K562 (cell line): ENCODE results near the gene KIF5C.

Experiments
- CBFB ChIP-seq: sonication (generic); formaldehyde crosslinking; IDR thresholded peaks from 2 replicates; pipeline ENCODE4 v1.4.0; 2020; ENCODE audit warnings: mild to moderate bottlenecking, missing genetic modification reagents
- CTCF ChIP-seq, 3 experiments: IDR thresholded peaks in 2 of 3; conservative IDR thresholded peaks in 1 of 3; 2 replicates each; pipeline ENCODE4 v1.5.1; 2011 to 2012; ENCODE audit warnings: low read length in 3 of 3, mild to moderate bottlenecking in 3 of 3, control low read depth in 2 of 3, improper control_type of control experiment in 1 of 3, inconsistent platforms in 1 of 3, low read depth in 1 of 3, mixed read lengths in 1 of 3, moderate library complexity in 1 of 3; ENCODE audit not compliant: insufficient read depth in 2 of 3
- MAZ ChIP-seq, 2 experiments: fragments of 450-650 bp in 1 of 2; sonication (generic) in 1 of 2; formaldehyde crosslinking; IDR thresholded peaks in 1 of 2; conservative IDR thresholded peaks in 1 of 2; 2 replicates each; pipeline versions ENCODE4 v1.4.0 to v1.5.0; 2020; ENCODE audit warnings: mild to moderate bottlenecking in 1 of 2, missing genetic modification reagents in 1 of 2
- NFE2 ChIP-seq: IDR thresholded peaks from 2 replicates; pipeline ENCODE4 v1.6.1; 2014; ENCODE audit warnings: antibody characterized with exemption, low read depth
- POLR2AphosphoS2 ChIP-seq: IDR thresholded peaks from 2 replicates; pipeline ENCODE4 v1.6.1; 2012; ENCODE audit warnings: low read length, improper control_type of control experiment
- POLR2G ChIP-seq: fragments of 200-400 bp; formaldehyde crosslinking; IDR thresholded peaks from 2 replicates; pipeline ENCODE4 v1.6.1; 2017; ENCODE audit warnings: low read depth, mild to moderate bottlenecking, antibody characterized with exemption, low read length, moderate library complexity
- SPI1 ChIP-seq: IDR thresholded peaks from 2 replicates; pipeline ENCODE4 v1.6.1; 2011; ENCODE audit warnings: low read depth, low read length, control low read depth, borderline replicate concordance
- TF ChIP-seq, protein P1 (sequence below): fragments of 450-650 bp; IDR thresholded peaks from 2 replicates; pipeline ENCODE4 v1.7.1; 2018; ENCODE audit warnings: mild to moderate bottlenecking, low read depth; ENCODE audit not compliant: partially characterized antibody
- TF ChIP-seq, protein P2 (sequence below): fragments of 450-650 bp; IDR thresholded peaks from 2 replicates; pipeline ENCODE4 v1.6.1; 2014; ENCODE audit warnings: low read depth, mild to moderate bottlenecking, moderate library complexity, borderline replicate concordance
- TF ChIP-seq, protein P3 (sequence below): sonication (generic); formaldehyde crosslinking; IDR thresholded peaks from 2 replicates; pipeline ENCODE4 v1.8.0; 2022; ENCODE audit warnings: mild to moderate bottlenecking, missing genetic modification reagents
- TF ChIP-seq, protein P4 (sequence below): sonication (generic); formaldehyde crosslinking; IDR thresholded peaks from 2 replicates; pipeline ENCODE4 v1.5.0; 2020; ENCODE audit warnings: missing genetic modification reagents

DNA sequence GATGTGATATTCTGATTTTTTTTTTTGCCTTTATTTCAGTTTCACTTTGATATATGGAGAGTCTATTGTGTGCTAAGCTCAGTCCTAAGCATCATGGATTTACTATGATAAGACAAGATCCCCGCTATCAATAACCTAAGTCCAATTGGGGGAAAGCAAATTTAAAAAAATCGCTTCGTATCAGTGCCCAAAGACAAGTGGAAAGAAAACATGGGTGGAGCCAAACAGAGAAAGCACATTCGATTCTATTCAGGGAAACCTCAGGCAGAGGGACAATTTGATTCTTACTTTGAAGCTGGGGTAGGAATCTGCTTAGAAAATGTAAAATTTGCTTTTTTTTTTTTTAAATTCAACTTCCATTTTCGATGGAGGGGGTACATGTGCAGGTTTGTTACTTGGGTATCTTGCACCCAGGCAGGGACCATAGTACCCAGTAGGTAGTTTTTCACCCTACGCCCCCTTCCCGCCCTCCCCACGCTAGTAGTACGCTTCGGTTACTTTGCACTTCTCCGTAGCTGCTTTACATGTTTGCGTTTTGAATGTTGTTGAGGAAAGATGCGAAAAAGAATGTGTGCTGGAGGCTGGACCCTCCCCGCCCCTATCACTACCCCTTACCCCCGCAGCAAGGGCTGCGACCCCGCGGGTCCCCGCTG is 12.4 kb downstream of the KIF5C start:
- TF ChIP-seq POLR2AphosphoS2, result no peak
- TF ChIP-seq, protein P1, sequence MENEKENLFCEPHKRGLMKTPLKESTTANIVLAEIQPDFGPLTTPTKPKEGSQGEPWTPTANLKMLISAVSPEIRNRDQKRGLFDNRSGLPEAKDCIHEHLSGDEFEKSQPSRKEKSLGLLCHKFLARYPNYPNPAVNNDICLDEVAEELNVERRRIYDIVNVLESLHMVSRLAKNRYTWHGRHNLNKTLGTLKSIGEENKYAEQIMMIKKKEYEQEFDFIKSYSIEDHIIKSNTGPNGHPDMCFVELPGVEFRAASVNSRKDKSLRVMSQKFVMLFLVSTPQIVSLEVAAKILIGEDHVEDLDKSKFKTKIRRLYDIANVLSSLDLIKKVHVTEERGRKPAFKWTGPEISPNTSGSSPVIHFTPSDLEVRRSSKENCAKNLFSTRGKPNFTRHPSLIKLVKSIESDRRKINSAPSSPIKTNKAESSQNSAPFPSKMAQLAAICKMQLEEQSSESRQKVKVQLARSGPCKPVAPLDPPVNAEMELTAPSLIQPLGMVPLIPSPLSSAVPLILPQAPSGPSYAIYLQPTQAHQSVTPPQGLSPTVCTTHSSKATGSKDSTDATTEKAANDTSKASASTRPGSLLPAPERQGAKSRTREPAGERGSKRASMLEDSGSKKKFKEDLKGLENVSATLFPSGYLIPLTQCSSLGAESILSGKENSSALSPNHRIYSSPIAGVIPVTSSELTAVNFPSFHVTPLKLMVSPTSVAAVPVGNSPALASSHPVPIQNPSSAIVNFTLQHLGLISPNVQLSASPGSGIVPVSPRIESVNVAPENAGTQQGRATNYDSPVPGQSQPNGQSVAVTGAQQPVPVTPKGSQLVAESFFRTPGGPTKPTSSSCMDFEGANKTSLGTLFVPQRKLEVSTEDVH, result no peak
- TF ChIP-seq CTCF (IDR thresholded peaks at IDR 0.05 in 2 of 3, conservative IDR thresholded peaks at IDR 0.05 in 1 of 3; ENCODE audit: insufficient read depth in 2 of 3, low read depth in 1 of 3, low read length in 3 of 3), result no peak
- TF ChIP-seq NFE2, result no peak
- TF ChIP-seq SPI1, result no peak
- no peak for TF ChIP-seq POLR2G
- TF ChIP-seq MAZ (CRISPR knock-in tag; conservative IDR thresholded peaks at IDR 0.05 in 1 of 2, IDR thresholded peaks at IDR 0.05 in 1 of 2), result no peak
- TF ChIP-seq, protein P2, sequence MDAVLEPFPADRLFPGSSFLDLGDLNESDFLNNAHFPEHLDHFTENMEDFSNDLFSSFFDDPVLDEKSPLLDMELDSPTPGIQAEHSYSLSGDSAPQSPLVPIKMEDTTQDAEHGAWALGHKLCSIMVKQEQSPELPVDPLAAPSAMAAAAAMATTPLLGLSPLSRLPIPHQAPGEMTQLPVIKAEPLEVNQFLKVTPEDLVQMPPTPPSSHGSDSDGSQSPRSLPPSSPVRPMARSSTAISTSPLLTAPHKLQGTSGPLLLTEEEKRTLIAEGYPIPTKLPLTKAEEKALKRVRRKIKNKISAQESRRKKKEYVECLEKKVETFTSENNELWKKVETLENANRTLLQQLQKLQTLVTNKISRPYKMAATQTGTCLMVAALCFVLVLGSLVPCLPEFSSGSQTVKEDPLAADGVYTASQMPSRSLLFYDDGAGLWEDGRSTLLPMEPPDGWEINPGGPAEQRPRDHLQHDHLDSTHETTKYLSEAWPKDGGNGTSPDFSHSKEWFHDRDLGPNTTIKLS, result no peak
- TF ChIP-seq, protein P3, sequence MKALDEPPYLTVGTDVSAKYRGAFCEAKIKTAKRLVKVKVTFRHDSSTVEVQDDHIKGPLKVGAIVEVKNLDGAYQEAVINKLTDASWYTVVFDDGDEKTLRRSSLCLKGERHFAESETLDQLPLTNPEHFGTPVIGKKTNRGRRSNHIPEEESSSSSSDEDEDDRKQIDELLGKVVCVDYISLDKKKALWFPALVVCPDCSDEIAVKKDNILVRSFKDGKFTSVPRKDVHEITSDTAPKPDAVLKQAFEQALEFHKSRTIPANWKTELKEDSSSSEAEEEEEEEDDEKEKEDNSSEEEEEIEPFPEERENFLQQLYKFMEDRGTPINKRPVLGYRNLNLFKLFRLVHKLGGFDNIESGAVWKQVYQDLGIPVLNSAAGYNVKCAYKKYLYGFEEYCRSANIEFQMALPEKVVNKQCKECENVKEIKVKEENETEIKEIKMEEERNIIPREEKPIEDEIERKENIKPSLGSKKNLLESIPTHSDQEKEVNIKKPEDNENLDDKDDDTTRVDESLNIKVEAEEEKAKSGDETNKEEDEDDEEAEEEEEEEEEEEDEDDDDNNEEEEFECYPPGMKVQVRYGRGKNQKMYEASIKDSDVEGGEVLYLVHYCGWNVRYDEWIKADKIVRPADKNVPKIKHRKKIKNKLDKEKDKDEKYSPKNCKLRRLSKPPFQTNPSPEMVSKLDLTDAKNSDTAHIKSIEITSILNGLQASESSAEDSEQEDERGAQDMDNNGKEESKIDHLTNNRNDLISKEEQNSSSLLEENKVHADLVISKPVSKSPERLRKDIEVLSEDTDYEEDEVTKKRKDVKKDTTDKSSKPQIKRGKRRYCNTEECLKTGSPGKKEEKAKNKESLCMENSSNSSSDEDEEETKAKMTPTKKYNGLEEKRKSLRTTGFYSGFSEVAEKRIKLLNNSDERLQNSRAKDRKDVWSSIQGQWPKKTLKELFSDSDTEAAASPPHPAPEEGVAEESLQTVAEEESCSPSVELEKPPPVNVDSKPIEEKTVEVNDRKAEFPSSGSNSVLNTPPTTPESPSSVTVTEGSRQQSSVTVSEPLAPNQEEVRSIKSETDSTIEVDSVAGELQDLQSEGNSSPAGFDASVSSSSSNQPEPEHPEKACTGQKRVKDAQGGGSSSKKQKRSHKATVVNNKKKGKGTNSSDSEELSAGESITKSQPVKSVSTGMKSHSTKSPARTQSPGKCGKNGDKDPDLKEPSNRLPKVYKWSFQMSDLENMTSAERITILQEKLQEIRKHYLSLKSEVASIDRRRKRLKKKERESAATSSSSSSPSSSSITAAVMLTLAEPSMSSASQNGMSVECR (CRISPR knock-in tag), result no peak
- TF ChIP-seq CBFB (CRISPR knock-in tag), result no peak
- TF ChIP-seq, protein P4, sequence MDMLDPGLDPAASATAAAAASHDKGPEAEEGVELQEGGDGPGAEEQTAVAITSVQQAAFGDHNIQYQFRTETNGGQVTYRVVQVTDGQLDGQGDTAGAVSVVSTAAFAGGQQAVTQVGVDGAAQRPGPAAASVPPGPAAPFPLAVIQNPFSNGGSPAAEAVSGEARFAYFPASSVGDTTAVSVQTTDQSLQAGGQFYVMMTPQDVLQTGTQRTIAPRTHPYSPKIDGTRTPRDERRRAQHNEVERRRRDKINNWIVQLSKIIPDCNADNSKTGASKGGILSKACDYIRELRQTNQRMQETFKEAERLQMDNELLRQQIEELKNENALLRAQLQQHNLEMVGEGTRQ (CRISPR knock-in tag), result no peak
